AG04449 (cell line): ENCODE measurements around the gene PURA.

Experiments used
- CTCF ChIA-PET: fragments of 350-600 bp; formaldehyde crosslinking; extraction: SDS; loops from one replicate; lab custom pipeline; 2021; ENCODE audit warnings: antibody characterized with exemption; lab: Yijun Ruan, JAX
- POLR2A ChIA-PET: fragments of 400-600, 350-600 bp; formaldehyde crosslinking; extraction: SDS; loops from one replicate; lab custom pipeline; 2020; ENCODE audit warnings: antibody characterized with exemption, inconsistent platforms; lab: Yijun Ruan, JAX
- DNase-seq: peaks from one replicate; pipeline ENCODE4 v3.0.0-alpha.2; 2010; ENCODE audit warnings: low read depth, low spot score
- H3K4me3 ChIP-seq: 2 replicates; pipeline ENCODE4 v1.5.1; 2011; ENCODE audit warnings: low read depth, mild to moderate bottlenecking, control low read depth, low read length
- TF ChIP-seq, protein P1 (sequence below): IDR thresholded peaks from one replicate; pipeline ENCODE4 v1.5.1; 2011; ENCODE audit warnings: mild to moderate bottlenecking, moderate library complexity, low read length, control low read depth, inconsistent platforms; ENCODE audit not compliant: insufficient read depth; ENCODE audit errors: missing control alignments

The PURA gene

DNA sequence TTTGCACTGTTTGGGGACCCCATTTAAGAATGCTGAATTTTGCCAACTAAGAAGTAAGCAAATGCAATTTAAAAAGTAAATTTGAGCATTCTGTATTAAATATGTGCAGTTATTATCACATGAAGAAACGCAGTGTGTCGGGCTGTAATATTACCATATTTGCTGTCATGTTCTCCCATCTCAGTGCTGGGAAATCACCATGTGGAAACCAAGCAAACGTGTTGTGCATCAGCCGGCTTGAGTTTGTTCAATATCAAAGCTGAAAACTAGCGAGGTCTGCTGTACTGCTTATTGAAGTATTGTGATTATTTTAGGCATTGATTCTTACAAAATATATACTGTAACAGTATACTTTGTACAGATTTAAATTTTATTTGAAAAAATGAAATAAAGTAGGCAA lies 14.5 kb downstream of the PURA start:
- TF ChIP-seq, protein P1, sequence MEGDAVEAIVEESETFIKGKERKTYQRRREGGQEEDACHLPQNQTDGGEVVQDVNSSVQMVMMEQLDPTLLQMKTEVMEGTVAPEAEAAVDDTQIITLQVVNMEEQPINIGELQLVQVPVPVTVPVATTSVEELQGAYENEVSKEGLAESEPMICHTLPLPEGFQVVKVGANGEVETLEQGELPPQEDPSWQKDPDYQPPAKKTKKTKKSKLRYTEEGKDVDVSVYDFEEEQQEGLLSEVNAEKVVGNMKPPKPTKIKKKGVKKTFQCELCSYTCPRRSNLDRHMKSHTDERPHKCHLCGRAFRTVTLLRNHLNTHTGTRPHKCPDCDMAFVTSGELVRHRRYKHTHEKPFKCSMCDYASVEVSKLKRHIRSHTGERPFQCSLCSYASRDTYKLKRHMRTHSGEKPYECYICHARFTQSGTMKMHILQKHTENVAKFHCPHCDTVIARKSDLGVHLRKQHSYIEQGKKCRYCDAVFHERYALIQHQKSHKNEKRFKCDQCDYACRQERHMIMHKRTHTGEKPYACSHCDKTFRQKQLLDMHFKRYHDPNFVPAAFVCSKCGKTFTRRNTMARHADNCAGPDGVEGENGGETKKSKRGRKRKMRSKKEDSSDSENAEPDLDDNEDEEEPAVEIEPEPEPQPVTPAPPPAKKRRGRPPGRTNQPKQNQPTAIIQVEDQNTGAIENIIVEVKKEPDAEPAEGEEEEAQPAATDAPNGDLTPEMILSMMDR = no peak
- no peak overlapping the region for H3K4me3 ChIP-seq
- DNase-seq = no peak
- ChIA-PET CTCF (interaction anchor here (4.8 kb wide), 1 partner anchor 16 kb away, joined by 45 read pairs; no protein-coding TSS in a partner anchor), POLR2A (no interaction called here)

DNA sequence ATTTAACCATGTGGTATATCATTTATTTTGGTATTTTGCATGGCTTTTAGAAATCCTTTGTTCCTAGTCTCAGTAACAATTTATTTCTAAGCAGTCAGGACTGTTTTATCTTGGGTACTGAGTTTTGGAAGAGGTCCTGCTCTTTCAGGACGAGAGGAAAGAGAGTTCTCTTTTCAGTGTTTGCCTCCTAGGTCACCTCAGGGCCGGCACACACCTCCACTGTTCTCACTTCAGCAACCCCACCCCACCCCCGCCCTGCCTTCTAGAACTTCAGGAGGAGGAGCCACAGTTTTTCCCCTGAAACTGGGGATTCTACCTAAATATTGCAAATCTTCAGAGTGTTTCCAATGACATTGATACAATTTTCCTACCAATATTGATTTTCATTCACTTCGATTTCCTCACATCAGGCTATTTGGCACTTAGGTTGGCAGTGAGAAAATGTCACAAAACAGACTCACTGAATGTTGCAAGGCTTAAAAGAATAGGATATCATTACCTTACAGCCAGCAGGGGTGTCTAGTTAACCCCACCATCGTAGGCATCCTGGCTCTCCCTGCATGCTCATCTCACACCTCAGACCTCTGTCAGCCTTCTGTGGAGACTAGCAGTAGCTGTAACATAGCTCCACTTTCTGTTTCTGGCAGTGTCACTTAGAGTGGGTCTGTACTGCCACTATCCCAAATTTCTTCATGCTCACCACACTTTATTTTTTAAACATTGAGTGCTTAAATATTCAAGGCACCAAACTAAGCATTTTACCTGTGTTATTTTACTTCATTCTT lies 17.2 kb downstream of the PURA start:
- ChIA-PET CTCF (interaction anchor here (1.1 to 16.6 kb wide), 4 partner anchors 13 to 57 kb away, joined by 3 to 336 read pairs (median 119); partner anchors contain the start of gene PURA), POLR2A (interaction anchor here (0.7 to 1.3 kb wide), 5 partner anchors 10 to 27 kb away, joined by 3 to 5 read pairs (median 3); partner anchors contain the start of gene PURA)
- no peak for DNase-seq
- no peak overlapping the region for H3K4me3 ChIP-seq
- TF ChIP-seq, protein P1 = no peak

DNA sequence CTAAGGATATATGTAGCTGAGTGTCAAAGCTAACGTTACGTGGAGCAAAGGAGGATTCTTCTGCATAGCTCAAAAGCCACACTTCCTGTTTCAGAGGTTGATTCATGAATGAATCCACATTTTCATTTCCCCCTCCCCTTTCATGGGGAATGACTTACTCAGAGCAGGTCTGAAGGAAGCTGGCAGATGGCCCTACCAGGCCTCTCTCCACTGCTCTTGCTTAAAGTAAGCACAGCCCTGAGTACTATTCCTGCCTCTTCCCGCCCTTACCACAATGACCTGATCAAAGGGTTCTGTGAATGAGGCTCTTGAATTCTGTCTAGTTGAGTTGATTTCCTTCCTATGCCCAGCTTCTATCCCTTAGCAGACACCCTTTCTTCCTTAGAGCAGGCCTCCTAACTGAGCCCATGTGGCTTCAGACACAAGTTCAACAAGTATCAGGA lies 18.1 kb downstream of the PURA start:
- DNase-seq = peak; percentile 80
- TF ChIP-seq, protein P1 = no peak
- CTCF ChIA-PET = interaction anchor here (0.8 to 16.6 kb wide), 6 partner anchors 13 to 58 kb away, joined by 3 to 336 read pairs (median 31); partner anchors contain the start of gene PURA
- H3K4me3 ChIP-seq = no peak overlapping the region
- POLR2A ChIA-PET = interaction anchor here (0.7 to 1.3 kb wide), 5 partner anchors 10 to 26 kb away, joined by 3 to 5 read pairs (median 3); partner anchors contain the start of gene PURA

DNA sequence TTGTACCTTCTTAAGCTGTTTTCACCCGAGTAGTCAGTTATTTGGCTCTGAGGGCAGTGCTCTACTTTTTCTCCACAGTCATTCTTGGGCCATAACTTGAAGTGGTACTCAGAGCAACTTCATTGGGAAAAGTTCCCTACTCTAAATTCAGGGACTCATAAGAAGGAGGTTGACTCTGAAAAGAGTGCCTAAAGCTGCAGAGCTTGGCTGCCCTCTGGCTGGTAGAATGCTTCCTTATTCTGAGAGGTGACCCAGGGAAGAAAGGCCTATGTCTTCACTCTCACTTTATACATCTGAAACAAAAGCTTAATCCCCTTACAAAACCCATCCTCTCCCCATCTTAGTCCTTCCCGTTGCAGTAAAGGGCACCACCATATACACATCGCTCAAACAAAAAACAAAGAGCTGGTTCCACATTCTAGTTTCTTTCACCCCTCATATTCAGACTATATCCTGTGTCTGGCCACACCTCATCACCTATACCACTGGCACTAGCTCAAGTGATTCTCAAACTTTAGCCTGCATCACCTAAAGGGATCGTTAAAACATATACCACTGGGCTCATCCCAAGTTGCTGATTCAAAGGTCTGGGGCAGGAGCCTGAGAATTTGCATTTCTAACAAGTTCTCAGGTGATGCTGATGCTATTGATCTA lies 19.7 kb downstream of the PURA start:
- no peak overlapping the region for H3K4me3 ChIP-seq
- TF ChIP-seq, protein P1 = no peak
- DNase-seq = no peak
- CTCF ChIA-PET = interaction anchor here (0.6 to 16.6 kb wide), 9 partner anchors 11 to 218 kb away, joined by 3 to 336 read pairs (median 6); partner anchors contain the start of gene PURA
- POLR2A ChIA-PET = no interaction called here

DNA sequence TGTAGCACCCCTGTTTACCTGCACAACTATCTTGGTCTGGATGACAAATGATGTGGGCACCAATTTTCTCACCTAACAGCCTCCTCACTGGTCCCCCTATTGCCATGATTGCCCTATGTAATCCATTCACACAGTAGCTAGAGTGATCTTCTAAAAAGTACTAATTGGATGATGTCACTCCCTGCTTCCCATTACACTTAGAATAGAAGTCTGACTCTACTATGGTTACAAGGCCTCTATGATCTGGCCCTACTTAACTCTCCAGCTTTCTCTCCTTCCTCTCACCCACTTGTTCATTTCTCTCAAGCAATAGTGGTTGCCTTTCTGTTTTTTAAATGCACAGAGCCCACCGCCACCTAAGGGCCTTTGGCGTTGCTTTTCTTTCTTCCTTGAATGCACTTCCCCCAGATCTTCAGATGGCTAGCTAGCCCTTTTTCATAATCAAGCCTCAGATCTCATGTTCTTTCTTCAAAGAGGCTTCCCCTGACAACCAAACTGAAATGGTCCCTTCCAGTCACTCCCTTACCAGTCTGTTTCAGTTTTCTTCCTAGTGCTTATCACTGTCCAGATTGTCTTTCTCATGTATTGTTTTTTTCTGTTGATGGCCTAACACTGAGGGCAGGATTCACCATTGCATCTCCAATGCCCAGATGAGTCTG lies 20.5 kb downstream of the PURA start:
- TF ChIP-seq, protein P1 = no peak
- DNase-seq = no peak
- H3K4me3 ChIP-seq = no peak overlapping the region
- ChIA-PET CTCF (interaction anchor here (0.6 to 16.6 kb wide), 8 partner anchors 10 to 93 kb away, joined by 3 to 336 read pairs (median 8); partner anchors contain the start of gene PURA), POLR2A (interaction anchor here (0.7 kb wide), 1 partner anchor 27 kb away, joined by 3 read pairs; no protein-coding TSS in a partner anchor)
